Subcutaneous abdominal adipose tissue (tissue), 5 donors: ENCODE results near the gene RIMS4.

Source experiments
- H3K27ac ChIP-seq: one replicate; pipeline ENCODE4 v1.7.0; 2013; ENCODE audit warnings: low read depth, mild to moderate bottlenecking, inconsistent platforms, low read length, moderate library complexity
- H3K27me3 ChIP-seq, 5 donors: one replicate each; pipeline ENCODE4 v1.7.0; 2013; ENCODE audit warnings: low read length in 5 of 5, inconsistent platforms in 1 of 5; ENCODE audit not compliant: control insufficient read depth in 5 of 5, insufficient read depth in 4 of 5
- H3K36me3 ChIP-seq, 5 donors: one replicate each; pipeline ENCODE4 v1.7.0; 2013; ENCODE audit warnings: low read length in 5 of 5; ENCODE audit not compliant: control insufficient read depth in 5 of 5, insufficient read depth in 5 of 5
- H3K4me1 ChIP-seq, 5 donors: one replicate each; pipeline ENCODE4 v1.7.0; 2013; ENCODE audit warnings: low read length in 5 of 5, mild to moderate bottlenecking in 3 of 5, moderate library complexity in 1 of 5; ENCODE audit not compliant: control insufficient read depth in 5 of 5, insufficient read depth in 5 of 5
- H3K4me3 ChIP-seq, 5 donors: one replicate each; pipeline ENCODE4 v1.7.0; 2013; ENCODE audit warnings: low read length in 5 of 5, low read depth in 1 of 5
- H3K9ac ChIP-seq, 5 donors: one replicate each; pipeline ENCODE4 v1.7.0; 2013; ENCODE audit warnings: low read length in 5 of 5, mild to moderate bottlenecking in 4 of 5, moderate library complexity in 3 of 5
- H3K9me3 ChIP-seq, 5 donors: one replicate each; pipeline ENCODE4 v1.7.0; 2013; ENCODE audit warnings: low read length in 5 of 5; ENCODE audit not compliant: control insufficient read depth in 5 of 5
- donor health status: healthy.
- donor health status: healthy.
- donor health status: healthy.
- donor health status: healthy.
- donor health status: healthy.

The RIMS4 gene

DNA sequence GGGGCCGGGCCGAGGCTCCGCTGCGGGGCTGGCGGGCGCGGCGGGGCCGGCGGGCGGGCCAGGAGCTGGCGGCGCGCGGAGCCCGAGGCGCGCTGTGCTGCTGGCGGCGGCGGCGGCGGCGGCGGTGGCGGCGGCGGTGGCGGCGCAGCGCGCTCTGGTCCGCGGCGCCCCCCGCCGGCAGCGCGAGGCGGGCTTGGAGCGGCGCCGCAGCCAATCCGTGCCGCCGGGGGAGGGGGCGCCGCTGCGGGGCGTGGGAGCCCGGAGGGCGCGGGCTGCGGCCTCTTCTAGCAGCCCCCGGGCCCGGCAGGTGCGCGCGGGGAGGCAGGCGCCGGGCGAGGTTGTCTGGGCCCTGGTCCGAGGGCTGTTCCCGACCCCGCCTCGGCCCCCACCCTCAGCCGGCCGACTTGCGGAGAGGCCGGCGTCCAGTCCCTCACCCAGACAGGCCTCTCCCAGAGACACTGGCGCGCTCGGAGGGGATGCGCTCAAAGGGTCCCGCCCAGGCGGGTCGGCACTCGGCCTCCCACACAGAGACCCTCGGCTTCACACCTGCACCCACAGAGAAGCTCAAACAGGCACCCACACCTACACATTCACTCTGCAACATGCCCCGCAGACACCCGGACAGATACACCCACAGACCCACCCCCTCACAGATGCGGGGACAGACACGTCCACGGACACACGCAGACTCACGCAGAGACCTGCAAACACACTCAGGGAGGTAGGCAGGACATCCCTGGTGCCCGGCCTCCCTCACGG, at the start of gene RIMS4:
Gene RIMS4, minus strand, starts transcription at position 156 of the 759 bp plus-strand sequence. CDS start 275 bp downstream, outside the sequence.
- peak within 1 kb of the TSS in 1 of 5 donors; percentile 22 for H3K4me3 ChIP-seq
- no peak within 1 kb of the TSS for H3K9ac ChIP-seq

DNA sequence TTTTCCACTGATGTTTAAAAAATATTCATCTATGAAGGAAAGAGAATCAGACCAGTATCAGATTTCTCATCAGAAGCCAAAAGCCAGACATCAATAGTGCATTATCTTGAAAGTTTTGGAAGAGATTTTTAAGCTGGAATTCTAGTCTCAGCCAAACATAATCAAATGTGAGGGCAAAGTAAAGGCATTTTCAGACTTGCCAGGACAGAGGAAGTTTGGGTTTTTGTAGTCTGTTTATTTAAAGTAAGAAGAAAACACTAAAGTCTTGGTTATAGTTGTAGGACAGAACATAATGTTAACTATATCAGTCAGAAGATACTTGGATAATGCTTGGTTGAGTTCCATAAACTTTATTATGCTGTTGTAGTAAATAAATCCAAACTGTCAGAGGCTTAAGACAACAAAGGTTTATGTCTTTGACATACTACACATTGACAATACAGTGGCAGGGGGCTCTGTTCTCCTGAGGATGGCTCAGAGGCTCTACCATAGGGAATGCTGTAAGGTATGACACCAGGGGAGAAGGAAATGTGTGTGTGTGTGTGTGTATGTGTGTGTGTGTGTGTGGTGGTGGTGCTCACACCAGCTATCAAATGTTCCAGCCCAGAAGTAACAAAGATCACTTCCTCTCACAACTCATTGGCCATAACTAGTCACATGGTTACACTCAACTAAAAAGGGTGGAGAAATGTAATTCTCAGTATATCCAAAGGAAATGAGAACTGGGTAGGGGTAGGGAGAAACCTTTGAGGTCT, 48.4 kb upstream of the RIMS4 start:
- peaks cover 0 to 12% (median 8%) of the 10 kb centered on the region in 5 donors for H3K4me1 ChIP-seq
- H3K4me3 ChIP-seq: no peak overlapping the region
- H3K36me3 ChIP-seq: no peaks in the 10 kb centered on the region
- no peak overlapping the region for H3K27ac ChIP-seq
- H3K9me3 ChIP-seq: no peaks in the 10 kb centered on the region
- no peak overlapping the region for H3K9ac ChIP-seq
- no peaks in the 10 kb centered on the region for H3K27me3 ChIP-seq

More for the DNA sequence above, at the start of gene RIMS4:
- Histone ChIP-seq H3K36me3 (no peaks in the 10 kb centered on the region), H3K27me3 (peaks cover 17 to 44% (median 33%) of the 10 kb centered on the region in 5 donors), H3K27ac (no peak within 1 kb of the TSS), H3K4me1 (peaks cover 0 to 4% (median 3%) of the 10 kb centered on the region in 5 donors), H3K9me3 (peaks cover 6 to 20% (median 19%) of the 10 kb centered on the region in 5 donors)

DNA sequence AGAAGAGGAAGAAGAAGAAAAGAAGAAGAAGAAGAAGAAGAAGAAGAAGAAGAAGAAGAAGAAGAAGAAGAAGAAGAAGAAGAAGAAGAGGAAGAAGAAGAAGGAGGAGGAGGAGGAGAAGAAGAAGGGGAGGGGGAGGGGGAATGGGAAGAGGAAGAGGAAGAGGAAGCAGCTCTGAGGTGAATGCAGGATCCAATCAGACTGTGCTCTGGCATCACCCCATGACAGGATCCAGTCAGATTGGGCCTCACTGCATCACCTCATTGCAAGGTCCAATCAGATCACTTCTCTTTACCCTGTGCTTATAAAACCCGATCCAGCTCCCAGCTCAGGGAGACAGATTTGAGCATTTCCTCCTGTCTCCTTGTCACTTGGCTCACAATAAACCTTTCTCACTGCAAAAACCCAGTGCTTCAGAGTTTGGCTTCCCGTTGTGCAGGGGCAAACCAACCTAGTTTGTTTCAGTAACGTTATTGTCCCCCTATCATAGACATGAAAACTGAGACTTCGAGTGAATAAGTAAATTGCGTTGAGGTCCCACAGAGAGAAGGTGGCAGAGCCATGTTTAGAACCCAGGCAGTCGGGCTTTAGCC, 46.6 kb upstream of the RIMS4 start:
- H3K9me3 ChIP-seq: no peaks in the 10 kb centered on the region
- peaks cover 0 to 6% (median 4%) of the 10 kb centered on the region in 5 donors for H3K4me1 ChIP-seq
- no peak overlapping the region for H3K4me3 ChIP-seq
- no peak overlapping the region for H3K27ac ChIP-seq
- no peaks in the 10 kb centered on the region for H3K27me3 ChIP-seq
- no peak overlapping the region for H3K9ac ChIP-seq
- H3K36me3 ChIP-seq: no peaks in the 10 kb centered on the region

- Histone ChIP-seq H3K9ac (no peak overlapping the region), H3K4me3 (no peak overlapping the region), H3K27ac (no peak overlapping the region), H3K27me3 (no peaks in the 10 kb centered on the region), H3K36me3 (no peaks in the 10 kb centered on the region), H3K9me3 (no peaks in the 10 kb centered on the region), H3K4me1 (peaks cover 0 to 4% (median 3%) of the 10 kb centered on the region in 5 donors)
These were observed 46.1 kb upstream of the RIMS4 start for GRCh38 chr20:44856442-44856841.

DNA sequence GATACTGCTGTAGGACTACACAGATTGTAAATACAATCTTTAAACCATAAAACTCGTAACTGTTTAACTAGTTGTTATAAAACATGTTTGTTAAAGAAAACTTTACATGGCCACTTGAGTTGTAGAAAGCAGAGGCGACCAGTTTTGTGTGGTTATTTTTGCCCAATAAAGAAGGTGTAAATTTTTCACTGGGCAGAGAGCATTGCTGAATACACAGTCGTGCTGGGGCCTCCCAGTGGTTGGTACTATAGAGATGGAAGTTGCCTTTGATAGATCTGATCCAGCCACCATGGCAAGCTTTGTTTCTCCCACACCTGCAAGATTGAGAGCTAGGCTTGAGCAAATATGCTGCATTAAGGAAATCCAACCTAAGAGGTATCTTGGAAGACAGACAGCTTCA, 41.2 kb upstream of the RIMS4 start:
- Histone ChIP-seq H3K9ac (no peak overlapping the region), H3K36me3 (no peaks in the 10 kb centered on the region), H3K4me1 (peaks cover 0 to 4% (median 0%) of the 10 kb centered on the region in 5 donors), H3K27me3 (peaks cover 0 to 5% (median 4%) of the 10 kb centered on the region in 5 donors), H3K9me3 (no peaks in the 10 kb centered on the region), H3K4me3 (no peak overlapping the region), H3K27ac (no peak overlapping the region)

DNA sequence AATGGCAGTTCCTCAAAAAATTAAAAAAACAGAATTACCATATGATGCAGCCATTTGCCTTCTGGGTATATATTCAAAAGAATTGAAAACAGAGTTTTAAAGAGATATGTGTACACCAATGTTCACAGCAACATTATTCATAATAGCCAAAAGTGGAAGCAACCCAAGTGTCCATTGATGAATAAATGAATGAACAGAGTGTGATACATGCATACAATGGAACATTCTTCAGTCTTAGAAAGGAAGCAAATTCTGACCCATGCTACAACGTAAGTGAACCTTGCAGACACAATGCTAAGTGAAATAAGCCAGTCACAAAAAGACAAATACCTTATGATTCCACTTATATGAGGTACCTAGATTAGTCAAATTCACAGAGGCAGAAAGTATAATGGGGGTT, 40.5 kb upstream of the RIMS4 start:
- Histone ChIP-seq H3K4me1 (no peaks in the 10 kb centered on the region), H3K4me3 (no peak overlapping the region), H3K36me3 (no peaks in the 10 kb centered on the region), H3K9ac (no peak overlapping the region), H3K27ac (no peak overlapping the region), H3K9me3 (no peaks in the 10 kb centered on the region), H3K27me3 (peaks cover 0 to 5% (median 4%) of the 10 kb centered on the region in 5 donors)

- H3K4me1 ChIP-seq: no peaks in the 10 kb centered on the region
- H3K27ac ChIP-seq: no peak overlapping the region
- H3K9me3 ChIP-seq: no peaks in the 10 kb centered on the region
- H3K9ac ChIP-seq: no peak overlapping the region
- no peaks in the 10 kb centered on the region for H3K36me3 ChIP-seq
- H3K27me3 ChIP-seq: peaks cover 0 to 5% (median 4%) of the 10 kb centered on the region in 5 donors
- H3K4me3 ChIP-seq: no peak overlapping the region
These were observed 39.9 kb upstream of the RIMS4 start for GRCh38 chr20:44850272-44850671.

DNA sequence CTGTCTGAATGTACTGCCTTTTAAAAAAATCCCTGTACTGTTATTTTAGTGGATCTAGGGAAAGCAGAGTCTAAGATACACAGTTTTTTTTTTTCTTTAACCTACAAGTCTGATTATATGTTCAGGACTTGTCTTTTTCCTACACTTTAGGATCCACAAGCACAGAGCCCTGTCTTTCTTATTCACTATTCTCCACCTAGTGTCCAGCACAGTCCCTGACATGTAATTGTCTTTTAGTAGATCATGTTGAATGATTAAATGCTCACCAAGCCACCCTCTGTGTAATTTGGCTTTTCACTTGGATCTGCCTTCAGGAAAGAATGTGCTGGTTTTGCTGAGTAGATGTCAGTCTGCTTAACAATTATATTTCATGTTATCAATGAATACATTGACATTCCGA, 39.4 kb upstream of the RIMS4 start:
- Histone ChIP-seq H3K27ac (no peak overlapping the region), H3K27me3 (peaks cover 0 to 5% (median 4%) of the 10 kb centered on the region in 5 donors), H3K4me1 (no peaks in the 10 kb centered on the region), H3K36me3 (no peaks in the 10 kb centered on the region), H3K9me3 (no peaks in the 10 kb centered on the region), H3K9ac (no peak overlapping the region), H3K4me3 (no peak overlapping the region)

- Histone ChIP-seq H3K9ac (no peak overlapping the region), H3K9me3 (no peaks in the 10 kb centered on the region), H3K27ac (no peak overlapping the region), H3K4me1 (no peaks in the 10 kb centered on the region), H3K27me3 (peaks cover 0 to 7% (median 5%) of the 10 kb centered on the region in 5 donors), H3K4me3 (no peak overlapping the region), H3K36me3 (no peaks in the 10 kb centered on the region)
These were observed 38.1 kb upstream of the RIMS4 start for GRCh38 chr20:44848254-44849015.
